IMR-90 (cell line): Measurements from ENCODE around the gene NELL1.

ENCODE experiments used
- BHLHE40 ChIP-seq: fragments of 150-350 bp; IDR thresholded peaks from 2 replicates; pipeline ENCODE4 v1.6.1; 2016; ENCODE audit warnings: mild to moderate bottlenecking, low read depth, low read length
- CEBPB ChIP-seq: IDR thresholded peaks from 2 replicates; pipeline ENCODE4 v1.6.1; 2012; ENCODE audit warnings: low read depth, low read length, improper control_type of control experiment
- MAFK ChIP-seq: IDR thresholded peaks from 2 replicates; pipeline ENCODE4 v1.6.1; 2012; ENCODE audit warnings: low read depth, low read length, improper control_type of control experiment
- MAZ ChIP-seq: IDR thresholded peaks from 2 replicates; pipeline ENCODE4 v1.6.1; 2012; ENCODE audit warnings: low read depth, mild to moderate bottlenecking, low read length, improper control_type of control experiment, moderate library complexity, borderline replicate concordance
- POLR2A ChIP-seq: IDR thresholded peaks from 2 replicates; pipeline ENCODE4 v1.6.1; 2012; ENCODE audit warnings: mild to moderate bottlenecking, low read depth, low read length
- RAD21 ChIP-seq: IDR thresholded peaks from 2 replicates; pipeline ENCODE4 v1.6.1; 2012; ENCODE audit warnings: low read length, improper control_type of control experiment
- TF ChIP-seq, protein P1 (sequence below): conservative IDR thresholded peaks from 2 replicates; pipeline ENCODE4 v1.5.1; 2012; ENCODE audit warnings: mild to moderate bottlenecking, low read depth, low read length, improper control_type of control experiment

DNA sequence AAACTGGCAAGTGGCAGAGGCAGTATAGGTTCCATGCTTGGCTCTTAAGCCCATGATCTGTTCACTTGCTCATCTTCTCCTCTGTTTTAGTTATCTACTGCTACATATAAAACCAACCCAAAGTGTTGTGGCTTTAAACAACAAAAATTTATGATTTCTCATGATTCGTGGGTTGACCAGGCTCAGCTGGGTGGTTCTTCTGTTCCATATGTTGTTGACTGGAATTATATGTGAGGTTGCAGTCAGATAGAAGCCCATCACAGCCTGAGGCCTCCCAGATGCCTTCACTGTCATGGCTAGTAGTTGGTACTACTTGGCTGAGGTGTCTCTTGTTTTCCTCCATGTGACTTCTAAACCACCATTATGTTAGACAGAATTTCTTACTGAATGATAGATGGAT, 632.6 kb downstream of the NELL1 start:
- TF ChIP-seq BHLHE40: no peak
- TF ChIP-seq, protein P1, sequence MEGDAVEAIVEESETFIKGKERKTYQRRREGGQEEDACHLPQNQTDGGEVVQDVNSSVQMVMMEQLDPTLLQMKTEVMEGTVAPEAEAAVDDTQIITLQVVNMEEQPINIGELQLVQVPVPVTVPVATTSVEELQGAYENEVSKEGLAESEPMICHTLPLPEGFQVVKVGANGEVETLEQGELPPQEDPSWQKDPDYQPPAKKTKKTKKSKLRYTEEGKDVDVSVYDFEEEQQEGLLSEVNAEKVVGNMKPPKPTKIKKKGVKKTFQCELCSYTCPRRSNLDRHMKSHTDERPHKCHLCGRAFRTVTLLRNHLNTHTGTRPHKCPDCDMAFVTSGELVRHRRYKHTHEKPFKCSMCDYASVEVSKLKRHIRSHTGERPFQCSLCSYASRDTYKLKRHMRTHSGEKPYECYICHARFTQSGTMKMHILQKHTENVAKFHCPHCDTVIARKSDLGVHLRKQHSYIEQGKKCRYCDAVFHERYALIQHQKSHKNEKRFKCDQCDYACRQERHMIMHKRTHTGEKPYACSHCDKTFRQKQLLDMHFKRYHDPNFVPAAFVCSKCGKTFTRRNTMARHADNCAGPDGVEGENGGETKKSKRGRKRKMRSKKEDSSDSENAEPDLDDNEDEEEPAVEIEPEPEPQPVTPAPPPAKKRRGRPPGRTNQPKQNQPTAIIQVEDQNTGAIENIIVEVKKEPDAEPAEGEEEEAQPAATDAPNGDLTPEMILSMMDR: no peak
- no peak for TF ChIP-seq MAFK
- TF ChIP-seq CEBPB: no peak
- TF ChIP-seq POLR2A: no peak
- no peak for TF ChIP-seq RAD21
- TF ChIP-seq MAZ: no peak
